ENCODE data around the gene HMGB4.

DNA sequence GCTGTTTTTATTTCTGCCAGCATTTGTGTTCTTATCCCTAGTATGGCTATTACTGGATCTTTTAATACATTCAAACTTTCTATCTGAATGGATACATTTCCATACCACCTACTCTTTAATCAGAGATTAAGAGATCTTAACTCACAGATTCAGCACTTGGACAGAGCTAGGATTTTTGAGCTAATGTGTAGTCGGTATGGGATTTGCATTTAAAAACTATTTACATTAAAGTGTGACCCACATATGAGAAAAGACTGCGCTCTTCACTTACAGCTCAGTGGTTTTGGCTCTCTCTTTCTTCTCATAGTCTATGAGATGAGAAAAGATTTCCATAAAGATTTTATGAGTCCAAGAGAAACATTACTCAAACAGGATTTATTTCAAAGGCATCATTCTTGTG is 16.4 kb downstream of the HMGB4 start:
- TF ChIP-seq, protein P1, sequence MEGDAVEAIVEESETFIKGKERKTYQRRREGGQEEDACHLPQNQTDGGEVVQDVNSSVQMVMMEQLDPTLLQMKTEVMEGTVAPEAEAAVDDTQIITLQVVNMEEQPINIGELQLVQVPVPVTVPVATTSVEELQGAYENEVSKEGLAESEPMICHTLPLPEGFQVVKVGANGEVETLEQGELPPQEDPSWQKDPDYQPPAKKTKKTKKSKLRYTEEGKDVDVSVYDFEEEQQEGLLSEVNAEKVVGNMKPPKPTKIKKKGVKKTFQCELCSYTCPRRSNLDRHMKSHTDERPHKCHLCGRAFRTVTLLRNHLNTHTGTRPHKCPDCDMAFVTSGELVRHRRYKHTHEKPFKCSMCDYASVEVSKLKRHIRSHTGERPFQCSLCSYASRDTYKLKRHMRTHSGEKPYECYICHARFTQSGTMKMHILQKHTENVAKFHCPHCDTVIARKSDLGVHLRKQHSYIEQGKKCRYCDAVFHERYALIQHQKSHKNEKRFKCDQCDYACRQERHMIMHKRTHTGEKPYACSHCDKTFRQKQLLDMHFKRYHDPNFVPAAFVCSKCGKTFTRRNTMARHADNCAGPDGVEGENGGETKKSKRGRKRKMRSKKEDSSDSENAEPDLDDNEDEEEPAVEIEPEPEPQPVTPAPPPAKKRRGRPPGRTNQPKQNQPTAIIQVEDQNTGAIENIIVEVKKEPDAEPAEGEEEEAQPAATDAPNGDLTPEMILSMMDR (conservative IDR thresholded peaks at IDR 0.05; ENCODE audit: low read depth, low read length), result no peak
- TF ChIP-seq, protein P2, sequence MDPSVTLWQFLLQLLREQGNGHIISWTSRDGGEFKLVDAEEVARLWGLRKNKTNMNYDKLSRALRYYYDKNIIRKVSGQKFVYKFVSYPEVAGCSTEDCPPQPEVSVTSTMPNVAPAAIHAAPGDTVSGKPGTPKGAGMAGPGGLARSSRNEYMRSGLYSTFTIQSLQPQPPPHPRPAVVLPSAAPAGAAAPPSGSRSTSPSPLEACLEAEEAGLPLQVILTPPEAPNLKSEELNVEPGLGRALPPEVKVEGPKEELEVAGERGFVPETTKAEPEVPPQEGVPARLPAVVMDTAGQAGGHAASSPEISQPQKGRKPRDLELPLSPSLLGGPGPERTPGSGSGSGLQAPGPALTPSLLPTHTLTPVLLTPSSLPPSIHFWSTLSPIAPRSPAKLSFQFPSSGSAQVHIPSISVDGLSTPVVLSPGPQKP (IDR thresholded peaks at IDR 0.05; ENCODE audit: borderline replicate concordance, low read depth, low read length), result no peak
- TF ChIP-seq POLR2A (IDR thresholded peaks at IDR 0.05; ENCODE audit: low read depth, low read length) (no peak), MAZ (IDR thresholded peaks at IDR 0.05; ENCODE audit: borderline replicate concordance, low read depth, low read length) (no peak), MXI1 (IDR thresholded peaks at IDR 0.05; ENCODE audit: borderline replicate concordance, low read depth, low read length) (no peak), CEBPB (IDR thresholded peaks at IDR 0.05; ENCODE audit: low read depth, low read length) (no peak)
